Brain microvascular endothelial cell (primary cell): Measurements from ENCODE around the gene EYA2.

Experiments
- DNase-seq: peaks from one replicate; pipeline ENCODE4 v3.0.0-alpha.2; 2020
- H3K27ac ChIP-seq: fragments of 250-450 bp; sonication (Bioruptor Pico); 2 replicates; pipeline ENCODE4 v1.5.1; 2020; ENCODE audit warnings: mild to moderate bottlenecking, moderate library complexity
- H3K27me3 ChIP-seq: fragments of 250-450 bp; sonication (Bioruptor Pico); replicated peaks from 2 replicates; pipeline ENCODE4 v1.5.1; 2020; ENCODE audit warnings: mild to moderate bottlenecking
- H3K36me3 ChIP-seq: fragments of 250-450 bp; sonication (Bioruptor Pico); replicated peaks from 2 replicates; pipeline ENCODE4 v1.5.1; 2020; ENCODE audit warnings: mild to moderate bottlenecking
- H3K4me3 ChIP-seq: 2 replicates; pipeline ENCODE4 v1.5.1; 2011; ENCODE audit warnings: low read depth, mild to moderate bottlenecking, control low read depth, low read length, moderate library complexity
- CTCF ChIP-seq: IDR thresholded peaks from 2 replicates; pipeline ENCODE4 v1.5.1; 2011; ENCODE audit warnings: low read depth, mild to moderate bottlenecking, moderate library complexity, low read length, control low read depth, inconsistent platforms; ENCODE audit errors: missing control alignments
- in situ Hi-C: cut with HindIII; loops from 2 replicates; pipeline ENCODE4 v1.10.0; 2017; ENCODE audit warnings: low sequenced_read_pairs, low pct_ligation_motif_present

Gene EYA2

GRCh38 chr20:46990596-46991104 is 96.0 kb downstream of the EYA2 start:
- no peaks in the 10 kb centered on the region for H3K36me3 ChIP-seq
- H3K27ac ChIP-seq, result no peak overlapping the region
- in situ Hi-C loops, result no loop called here
- DNase-seq, result no peak
- H3K4me3 ChIP-seq, result no peak overlapping the region
- peaks cover 6% of the 10 kb centered on the region for H3K27me3 ChIP-seq
- TF ChIP-seq CTCF, result no peak

- TF ChIP-seq CTCF, result no peak
- H3K27me3 ChIP-seq, result peaks cover 6% of the 10 kb centered on the region
- no peak overlapping the region for H3K4me3 ChIP-seq
- no peaks in the 10 kb centered on the region for H3K36me3 ChIP-seq
- no peak overlapping the region for H3K27ac ChIP-seq
- DNase-seq, result no peak
- in situ Hi-C loops, result no loop called here
These were observed 96.5 kb downstream of the EYA2 start for GRCh38 chr20:46991168-46991567.

DNA sequence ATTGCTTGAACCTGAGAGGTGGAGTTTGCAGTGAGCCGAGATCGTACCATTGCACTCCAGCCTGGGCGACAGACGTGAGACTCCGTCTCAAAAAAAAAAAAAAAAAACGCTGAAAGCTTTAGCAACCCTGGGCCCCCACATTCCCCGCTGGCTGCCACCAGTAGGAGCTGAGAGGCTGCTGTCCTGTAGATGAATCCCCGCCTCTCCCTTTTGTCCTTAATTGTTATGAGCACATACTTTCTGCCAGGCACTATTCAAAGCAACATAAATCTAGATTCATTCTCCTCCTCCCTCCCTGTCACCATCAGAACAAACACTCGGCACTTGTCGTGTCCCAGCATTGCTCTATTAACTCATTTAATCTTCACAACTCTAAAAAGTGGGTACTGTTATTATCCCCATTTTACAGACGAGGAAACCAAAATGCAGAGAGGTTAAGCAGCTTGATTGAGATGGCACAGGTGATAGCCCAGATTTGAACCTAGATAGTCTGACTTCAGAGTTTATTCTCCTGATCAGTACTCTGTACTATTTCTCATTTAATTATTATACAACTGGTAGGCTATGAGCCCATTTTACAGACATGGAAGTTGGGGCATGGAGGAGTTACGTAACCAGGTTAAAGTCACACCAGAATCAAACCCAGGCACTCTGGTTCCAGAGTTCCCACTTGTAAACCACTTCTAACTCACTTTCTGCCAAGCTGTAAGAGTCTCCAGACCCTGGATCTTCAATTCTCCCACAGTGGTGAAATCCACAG is 97.4 kb downstream of the EYA2 start:
- no peak overlapping the region for H3K4me3 ChIP-seq
- no peak for DNase-seq
- H3K27ac ChIP-seq, result no peak overlapping the region
- no peaks in the 10 kb centered on the region for H3K36me3 ChIP-seq
- in situ Hi-C loops, result no loop called here
- no peak for TF ChIP-seq CTCF
- H3K27me3 ChIP-seq, result peaks cover 6% of the 10 kb centered on the region

- Histone ChIP-seq H3K36me3 (no peaks in the 10 kb centered on the region), H3K27me3 (peaks cover 6% of the 10 kb centered on the region), H3K4me3 (no peak overlapping the region), H3K27ac (no peak overlapping the region)
- no peak for DNase-seq
- no peak for TF ChIP-seq CTCF
- in situ Hi-C loops, result no loop called here
These were observed 98.0 kb downstream of the EYA2 start for GRCh38 chr20:46992640-46993035.

DNA sequence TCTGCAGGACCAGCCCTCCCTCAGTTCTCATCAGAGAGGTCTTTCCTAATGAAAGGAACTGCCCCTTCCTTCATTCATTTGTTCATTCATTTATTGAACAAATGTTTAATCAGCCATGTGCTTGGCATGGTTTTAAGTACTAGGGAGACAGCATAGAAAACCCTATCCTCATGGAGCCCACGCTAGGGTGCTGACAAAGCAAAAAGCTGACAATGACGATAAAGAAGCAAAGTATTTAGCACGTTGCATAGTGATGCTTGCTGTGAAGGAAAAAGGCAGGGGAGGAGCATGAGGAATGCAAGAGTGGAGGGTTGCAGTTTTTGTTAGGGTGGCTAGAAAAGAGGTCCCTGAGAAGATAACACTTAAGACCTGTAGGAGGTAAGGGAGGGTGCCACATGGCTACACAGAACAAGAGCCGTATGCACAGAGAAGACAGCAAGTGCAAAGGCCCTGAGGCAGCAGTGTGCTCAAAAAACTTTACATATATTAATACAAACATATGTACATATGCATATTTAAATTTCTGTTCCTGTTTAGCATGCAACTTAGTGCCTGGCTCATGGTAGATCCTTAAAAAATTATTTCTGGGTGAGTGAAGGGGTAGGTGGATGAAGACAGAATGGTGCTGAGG is 98.9 kb downstream of the EYA2 start:
- no peaks in the 10 kb centered on the region for H3K36me3 ChIP-seq
- H3K4me3 ChIP-seq, result no peak overlapping the region
- TF ChIP-seq CTCF, result no peak
- in situ Hi-C loops, result no loop called here
- DNase-seq, result no peak
- no peak overlapping the region for H3K27ac ChIP-seq
- peaks cover 6% of the 10 kb centered on the region for H3K27me3 ChIP-seq
